GM12878 (cell line): ENCODE results near the gene MYO7B.

Experiments used
- CBFB ChIP-seq: IDR thresholded peaks from 2 replicates; pipeline ENCODE4 v1.6.1; 2016; ENCODE audit warnings: antibody characterized with exemption, low read depth
- CTCF ChIP-seq, 3 experiments: IDR thresholded peaks in 2 of 3; conservative IDR thresholded peaks in 1 of 3; 2 replicates each; pipeline ENCODE4 v1.5.1; 2011; ENCODE audit warnings: low read depth in 3 of 3, low read length in 3 of 3, mild to moderate bottlenecking in 3 of 3, control low read depth in 2 of 3, moderate library complexity in 2 of 3, inconsistent platforms in 1 of 3, mixed read lengths in 1 of 3; ENCODE audit not compliant: control insufficient read depth in 2 of 3, insufficient read depth in 1 of 3; ENCODE audit errors: extremely low read depth in 1 of 3
- DPF2 ChIP-seq: fragments of 450-650 bp; IDR thresholded peaks from 2 replicates; pipeline ENCODE4 v1.6.1; 2017; ENCODE audit warnings: mild to moderate bottlenecking
- E4F1 ChIP-seq: fragments of 450-650 bp; IDR thresholded peaks from 2 replicates; pipeline ENCODE4 v1.6.1; 2018; ENCODE audit warnings: borderline replicate concordance, mild to moderate bottlenecking; ENCODE audit not compliant: partially characterized antibody
- FOS ChIP-seq: IDR thresholded peaks from 3 replicates; pipeline ENCODE4 v1.6.1; 2011; ENCODE audit warnings: borderline replicate concordance; ENCODE audit not compliant: insufficient read length; ENCODE audit errors: extremely low read depth
- FOXK2 ChIP-seq: fragments of 450-650 bp; IDR thresholded peaks from 2 replicates; pipeline ENCODE4 v1.6.1; 2017; ENCODE audit warnings: mild to moderate bottlenecking, moderate library complexity
- NFIC ChIP-seq: IDR thresholded peaks from 2 replicates; pipeline ENCODE4 v1.6.1; 2012; ENCODE audit warnings: low read depth, mild to moderate bottlenecking, inconsistent platforms, low read length, moderate library complexity
- PKNOX1 ChIP-seq: fragments of 450-650 bp; IDR thresholded peaks from 2 replicates; pipeline ENCODE4 v1.6.1; 2016; ENCODE audit warnings: mild to moderate bottlenecking
- REST ChIP-seq: IDR thresholded peaks from 2 replicates; pipeline ENCODE4 v1.6.1; 2012; ENCODE audit warnings: mild to moderate bottlenecking, low read depth, low read length
- RFX5 ChIP-seq: IDR thresholded peaks from 2 replicates; pipeline ENCODE4 v1.6.1; 2011; ENCODE audit warnings: low read depth, low read length, improper control_type of control experiment
- ZNF24 ChIP-seq: fragments of 450-650 bp; IDR thresholded peaks from 2 replicates; pipeline ENCODE4 v1.6.1; 2017; ENCODE audit warnings: antibody characterized with exemption, mild to moderate bottlenecking
- TF ChIP-seq, protein P1 (sequence below): fragments of 450-650 bp; IDR thresholded peaks from 2 replicates; pipeline ENCODE4 v1.6.1; 2017; ENCODE audit warnings: antibody characterized with exemption, mild to moderate bottlenecking, moderate library complexity

DNA sequence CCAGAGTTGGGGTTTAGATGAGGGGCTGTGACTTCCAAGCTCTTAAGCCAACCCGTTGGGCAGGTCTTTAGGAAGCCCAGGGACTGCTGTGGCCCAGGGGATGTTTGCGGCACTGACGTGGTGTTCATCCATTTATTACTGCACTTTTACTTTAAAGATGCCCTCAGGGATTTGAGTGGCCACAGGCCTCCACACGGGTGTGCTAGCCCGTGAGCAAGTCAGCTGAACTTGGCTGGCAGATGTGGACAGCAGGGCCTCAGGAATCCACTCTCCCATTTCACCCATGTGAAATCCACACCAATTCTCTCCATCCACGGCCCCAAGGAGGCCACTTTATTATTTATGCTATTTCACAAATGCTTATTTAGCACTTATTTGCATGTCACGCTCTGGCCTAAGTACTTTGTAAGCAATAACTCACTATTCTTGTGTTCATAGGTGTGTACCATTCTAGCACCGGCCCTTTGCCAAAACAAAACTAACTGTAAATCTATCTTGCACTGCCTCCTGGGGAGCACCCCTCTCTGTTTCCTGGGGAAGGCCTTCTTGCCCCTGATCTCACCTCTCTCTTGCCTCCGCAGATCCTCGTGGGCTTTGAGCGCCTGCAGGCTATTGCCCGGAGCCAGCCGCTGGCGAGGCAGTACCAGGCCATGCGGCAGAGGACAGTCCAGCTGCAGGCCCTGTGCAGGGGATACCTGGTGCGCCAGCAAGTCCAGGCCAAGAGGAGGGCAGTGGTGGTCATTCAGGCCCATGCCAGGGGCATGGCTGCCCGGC, 71.3 kb downstream of the MYO7B start:
- TF ChIP-seq, protein P1, sequence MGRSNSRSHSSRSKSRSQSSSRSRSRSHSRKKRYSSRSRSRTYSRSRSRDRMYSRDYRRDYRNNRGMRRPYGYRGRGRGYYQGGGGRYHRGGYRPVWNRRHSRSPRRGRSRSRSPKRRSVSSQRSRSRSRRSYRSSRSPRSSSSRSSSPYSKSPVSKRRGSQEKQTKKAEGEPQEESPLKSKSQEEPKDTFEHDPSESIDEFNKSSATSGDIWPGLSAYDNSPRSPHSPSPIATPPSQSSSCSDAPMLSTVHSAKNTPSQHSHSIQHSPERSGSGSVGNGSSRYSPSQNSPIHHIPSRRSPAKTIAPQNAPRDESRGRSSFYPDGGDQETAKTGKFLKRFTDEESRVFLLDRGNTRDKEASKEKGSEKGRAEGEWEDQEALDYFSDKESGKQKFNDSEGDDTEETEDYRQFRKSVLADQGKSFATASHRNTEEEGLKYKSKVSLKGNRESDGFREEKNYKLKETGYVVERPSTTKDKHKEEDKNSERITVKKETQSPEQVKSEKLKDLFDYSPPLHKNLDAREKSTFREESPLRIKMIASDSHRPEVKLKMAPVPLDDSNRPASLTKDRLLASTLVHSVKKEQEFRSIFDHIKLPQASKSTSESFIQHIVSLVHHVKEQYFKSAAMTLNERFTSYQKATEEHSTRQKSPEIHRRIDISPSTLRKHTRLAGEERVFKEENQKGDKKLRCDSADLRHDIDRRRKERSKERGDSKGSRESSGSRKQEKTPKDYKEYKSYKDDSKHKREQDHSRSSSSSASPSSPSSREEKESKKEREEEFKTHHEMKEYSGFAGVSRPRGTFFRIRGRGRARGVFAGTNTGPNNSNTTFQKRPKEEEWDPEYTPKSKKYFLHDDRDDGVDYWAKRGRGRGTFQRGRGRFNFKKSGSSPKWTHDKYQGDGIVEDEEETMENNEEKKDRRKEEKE, result no peak
- TF ChIP-seq RFX5, result no peak
- no peak for TF ChIP-seq ZNF24
- TF ChIP-seq FOS, result no peak
- TF ChIP-seq CTCF (IDR thresholded peaks at IDR 0.05 in 2 of 3, conservative IDR thresholded peaks at IDR 0.05 in 1 of 3; ENCODE audit: control insufficient read depth in 2 of 3, extremely low read depth in 1 of 3, insufficient read depth in 1 of 3, low read depth in 3 of 3, low read length in 3 of 3), result no peak
- no peak for TF ChIP-seq DPF2
- TF ChIP-seq REST, result no peak
- no peak for TF ChIP-seq FOXK2
- no peak for TF ChIP-seq NFIC
- TF ChIP-seq CBFB, result no peak
- no peak for TF ChIP-seq PKNOX1
- TF ChIP-seq E4F1, result no peak
